Vagina (tissue), 2 donors: ENCODE data around the gene STIM1. TPM values are rescaled to one million over a fixed set of nuclear protein-coding genes. Genes with fewer than 3 reads are reported as not detected.

Experiments
- DNase-seq, 2 donors: peaks; one replicate each; pipeline ENCODE4 v3.0.0-alpha.2; 2017; ENCODE audit errors: extremely low spot score in 2 of 2
- H3K27ac ChIP-seq: fragments of 200-600 bp; sonication (generic); one replicate; pipeline ENCODE4 v1.5.1; 2019
- H3K27me3 ChIP-seq: fragments of 200-600 bp; sonication (generic); one replicate; pipeline ENCODE4 v1.5.1; 2019
- H3K36me3 ChIP-seq, 2 donors: fragments of 200-600 bp; sonication (generic); one replicate each; pipeline ENCODE4 v1.5.1; 2017 to 2019
- H3K4me1 ChIP-seq: fragments of 200-600 bp; sonication (generic); one replicate; pipeline ENCODE4 v1.5.1; 2019
- H3K4me3 ChIP-seq, 2 donors: fragments of 200-600 bp; sonication (generic); 1 replicate in 1 of 2; 2 replicates in 1 of 2; pipeline ENCODE4 v1.5.1; 2016 to 2019
- H3K9me3 ChIP-seq: fragments of 200-600 bp; sonication (generic); one replicate; pipeline ENCODE4 v1.5.1; 2019
- CTCF ChIP-seq, 3 experiments: fragments of 450-650 bp in 2 of 3; fragments of 200-600 bp in 1 of 3; sonication (generic) in 1 of 3; IDR thresholded peaks; one replicate each; pipeline ENCODE4 v1.5.1; 2017 to 2019; ENCODE audit warnings: antibody characterized with exemption in 3 of 3, mild to moderate bottlenecking in 2 of 3, moderate library complexity in 2 of 3
- POLR2A ChIP-seq, 2 donors: fragments of 450-650 bp; IDR thresholded peaks; one replicate each; pipeline ENCODE4 v1.6.1; 2017; ENCODE audit warnings: antibody characterized with exemption in 2 of 2, mild to moderate bottlenecking in 2 of 2, moderate library complexity in 2 of 2
- POLR2AphosphoS5 ChIP-seq, 2 donors: sonication (generic); formaldehyde crosslinking; IDR thresholded peaks; one replicate each; pipeline ENCODE4 v1.9.0; 2017; ENCODE audit warnings: antibody characterized with exemption in 2 of 2, mild to moderate bottlenecking in 2 of 2, low read depth in 1 of 2; ENCODE audit not compliant: insufficient read depth in 1 of 2
- intact Hi-C: fragments of 100-400 bp; cut with DNase I; formaldehyde crosslinking; loops from one replicate; pipeline ENCODE4 v1.15.1; 2023
- total RNA-seq: library from RNA; depleted of rRNA; stranded (reverse); fragments of >200 nt; gene quantifications from one replicate; pipeline ENCODE4 v1.2.3, GENCODE V29; 2016

The STIM1 gene
- total RNA-seq, 1 donor from 2014 or later = 68.8 TPM

DNA sequence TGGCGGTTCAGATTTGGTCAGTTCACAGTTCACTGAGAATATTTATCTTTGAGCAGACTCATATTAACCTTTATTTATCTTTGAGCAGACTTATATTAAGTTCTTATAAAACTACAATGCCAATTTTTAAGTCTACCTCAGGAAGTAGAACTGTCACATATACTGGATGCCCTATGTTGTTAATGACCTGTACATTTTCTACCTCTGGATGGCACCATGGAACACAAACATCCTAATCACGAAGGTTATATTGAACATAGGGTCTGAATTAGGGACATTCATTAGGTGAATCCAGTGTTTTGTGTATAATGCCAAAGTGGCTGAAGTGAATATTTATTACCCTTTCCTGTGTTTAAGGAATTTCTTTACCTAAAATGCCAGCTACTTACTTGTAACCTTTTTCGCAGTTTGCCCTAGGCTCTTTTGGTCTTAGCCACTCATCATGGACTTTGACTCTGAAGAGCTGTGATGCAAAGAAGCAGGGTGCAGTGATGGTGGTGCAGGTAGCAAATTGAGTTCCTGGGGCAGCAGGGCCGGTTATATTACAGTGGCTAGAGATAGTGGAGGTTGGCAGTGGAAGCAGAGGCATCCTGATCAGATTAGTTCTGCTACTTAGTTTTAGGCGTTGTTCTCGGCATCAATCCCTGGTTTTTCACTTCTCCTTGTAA lies 71.8 kb downstream of the STIM1 start:
- no peak for DNase-seq
- H3K27me3 ChIP-seq = no peaks in the 10 kb centered on the region
- no peak for TF ChIP-seq CTCF (IDR thresholded peaks at IDR 0.05)
- TF ChIP-seq POLR2AphosphoS5 (IDR thresholded peaks at IDR 0.05; ENCODE audit: insufficient read depth in 1 of 2, low read depth in 1 of 2) = no peak
- TF ChIP-seq POLR2A (IDR thresholded peaks at IDR 0.05) = no peak
- no peak overlapping the region for H3K4me3 ChIP-seq
- peaks cover 11% of the 10 kb centered on the region for H3K4me1 ChIP-seq
- H3K9me3 ChIP-seq = no peaks in the 10 kb centered on the region
- intact Hi-C loops = no loop called here
- no peaks in the 10 kb centered on the region for H3K36me3 ChIP-seq
- H3K27ac ChIP-seq = no peak overlapping the region

DNA sequence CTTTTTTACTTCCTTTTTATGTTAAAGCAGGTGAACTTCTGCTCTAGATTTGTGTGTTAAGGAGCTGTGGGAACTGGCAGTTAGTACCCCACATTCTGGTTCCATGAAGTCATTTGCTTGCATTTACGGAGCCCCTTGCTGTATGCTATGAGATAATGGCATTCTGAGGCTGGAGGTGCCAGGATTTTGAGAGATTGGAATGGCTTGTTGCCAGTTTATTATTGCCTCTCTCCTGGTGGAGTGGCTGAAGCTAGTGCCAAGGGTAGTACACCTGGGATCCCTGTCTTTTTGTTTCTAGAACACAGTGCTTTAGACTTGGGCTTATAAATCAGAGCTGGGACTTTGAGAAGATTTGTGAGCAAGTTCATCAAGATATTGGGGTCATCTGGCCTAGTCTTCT lies 73.8 kb downstream of the STIM1 start:
- H3K4me1 ChIP-seq = peaks cover 21% of the 10 kb centered on the region

GRCh38 chr11:3929649-3930048 lies 74.2 kb downstream of the STIM1 start:
- intact Hi-C loops = no loop called here
- TF ChIP-seq POLR2AphosphoS5 (IDR thresholded peaks at IDR 0.05; ENCODE audit: insufficient read depth in 1 of 2, low read depth in 1 of 2) (no peak), POLR2A (IDR thresholded peaks at IDR 0.05) (no peak), CTCF (IDR thresholded peaks at IDR 0.05) (no peak)
- Histone ChIP-seq H3K4me1 (peaks cover 25% of the 10 kb centered on the region), H3K36me3 (no peaks in the 10 kb centered on the region), H3K27ac (no peak overlapping the region), H3K4me3 (no peak overlapping the region), H3K9me3 (no peaks in the 10 kb centered on the region), H3K27me3 (no peaks in the 10 kb centered on the region)
- DNase-seq = no peak

More for the DNA sequence above, 73.8 kb downstream of the STIM1 start:
- intact Hi-C loops = no loop called here
- no peak overlapping the region for H3K27ac ChIP-seq
- DNase-seq = no peak
- TF ChIP-seq POLR2A (IDR thresholded peaks at IDR 0.05) (no peak), CTCF (IDR thresholded peaks at IDR 0.05) (no peak), POLR2AphosphoS5 (IDR thresholded peaks at IDR 0.05; ENCODE audit: insufficient read depth in 1 of 2, low read depth in 1 of 2) (no peak)
- no peaks in the 10 kb centered on the region for H3K9me3 ChIP-seq
- no peaks in the 10 kb centered on the region for H3K27me3 ChIP-seq
- H3K4me3 ChIP-seq = no peak overlapping the region
- no peaks in the 10 kb centered on the region for H3K36me3 ChIP-seq

DNA sequence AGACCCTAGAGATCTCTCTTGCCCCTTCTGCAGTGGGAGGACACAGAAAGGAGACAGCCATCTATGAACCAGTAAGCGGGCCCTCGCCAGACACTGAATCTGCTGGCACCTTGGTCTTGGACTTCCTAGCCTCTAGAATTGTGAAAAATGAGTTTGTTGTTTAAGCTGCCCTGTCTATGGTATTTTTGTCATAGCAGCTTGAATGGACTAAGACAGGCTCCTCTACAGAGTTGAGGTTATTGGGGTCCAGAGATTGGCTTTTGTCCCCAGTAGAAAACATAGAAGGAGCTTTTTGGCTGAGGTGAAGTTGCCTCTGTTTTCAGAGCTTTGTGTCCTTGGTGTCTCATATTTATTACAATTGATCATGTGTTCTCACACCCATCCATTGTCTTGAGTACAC lies 77.2 kb downstream of the STIM1 start:
- no peaks in the 10 kb centered on the region for H3K27me3 ChIP-seq
- H3K27ac ChIP-seq = no peak overlapping the region
- H3K4me3 ChIP-seq = no peak overlapping the region
- no peaks in the 10 kb centered on the region for H3K9me3 ChIP-seq
- TF ChIP-seq CTCF (IDR thresholded peaks at IDR 0.05) (no peak), POLR2A (IDR thresholded peaks at IDR 0.05) (no peak), POLR2AphosphoS5 (IDR thresholded peaks at IDR 0.05; ENCODE audit: insufficient read depth in 1 of 2, low read depth in 1 of 2) (no peak)
- intact Hi-C loops = no loop called here
- peaks cover 34% of the 10 kb centered on the region for H3K4me1 ChIP-seq
- H3K36me3 ChIP-seq = no peaks in the 10 kb centered on the region
- no peak for DNase-seq

GRCh38 chr11:3933165-3933628 lies 77.7 kb downstream of the STIM1 start:
- peaks cover 34% of the 10 kb centered on the region for H3K4me1 ChIP-seq
- TF ChIP-seq POLR2AphosphoS5 (IDR thresholded peaks at IDR 0.05; ENCODE audit: insufficient read depth in 1 of 2, low read depth in 1 of 2) = no peak
- intact Hi-C loops = no loop called here
- H3K4me3 ChIP-seq = no peak overlapping the region
- H3K36me3 ChIP-seq = no peaks in the 10 kb centered on the region
- no peak for DNase-seq
- no peaks in the 10 kb centered on the region for H3K27me3 ChIP-seq
- H3K27ac ChIP-seq = no peak overlapping the region
- H3K9me3 ChIP-seq = no peaks in the 10 kb centered on the region
